Liver (tissue), 3 donors: ENCODE results near the gene ADCY2.

Experiments used
- EGR1 ChIP-seq, 2 donors: IDR thresholded peaks; 2 replicates each; pipeline ENCODE4 v1.6.1; 2016 to 2018; ENCODE audit warnings: antibody characterized with exemption in 2 of 2, low read depth in 2 of 2
- HNF4A ChIP-seq, 2 donors: conservative IDR thresholded peaks; 2 replicates each; pipeline ENCODE4 v1.6.1; 2016; ENCODE audit warnings: antibody characterized with exemption in 2 of 2, mild to moderate bottlenecking in 2 of 2
- JUND ChIP-seq, 2 donors: IDR thresholded peaks; 2 replicates each; pipeline ENCODE4 v1.6.1; 2016; ENCODE audit warnings: antibody characterized with exemption in 2 of 2
- SP1 ChIP-seq: IDR thresholded peaks from 2 replicates; pipeline ENCODE4 v1.6.1; 2018; ENCODE audit warnings: antibody characterized with exemption, mild to moderate bottlenecking
- TAF1 ChIP-seq: conservative IDR thresholded peaks from 2 replicates; pipeline ENCODE4 v1.6.1; 2016; ENCODE audit warnings: antibody characterized with exemption, mild to moderate bottlenecking
- YY1 ChIP-seq: IDR thresholded peaks from 2 replicates; pipeline ENCODE4 v1.6.1; 2016; ENCODE audit warnings: antibody characterized with exemption, mild to moderate bottlenecking
- TF ChIP-seq, protein P1 (sequence below): fragments of 150-350 bp; IDR thresholded peaks from 2 replicates; pipeline ENCODE4 v1.5.1; 2017; ENCODE audit warnings: improper control_type of control experiment, low read depth, low read length; ENCODE audit not compliant: missing input control
- TF ChIP-seq, protein P2 (sequence below): IDR thresholded peaks from 2 replicates; pipeline ENCODE4 v1.6.1; 2016; ENCODE audit warnings: antibody characterized with exemption
- donor health status: healthy.
- donor health status: healthy.

DNA sequence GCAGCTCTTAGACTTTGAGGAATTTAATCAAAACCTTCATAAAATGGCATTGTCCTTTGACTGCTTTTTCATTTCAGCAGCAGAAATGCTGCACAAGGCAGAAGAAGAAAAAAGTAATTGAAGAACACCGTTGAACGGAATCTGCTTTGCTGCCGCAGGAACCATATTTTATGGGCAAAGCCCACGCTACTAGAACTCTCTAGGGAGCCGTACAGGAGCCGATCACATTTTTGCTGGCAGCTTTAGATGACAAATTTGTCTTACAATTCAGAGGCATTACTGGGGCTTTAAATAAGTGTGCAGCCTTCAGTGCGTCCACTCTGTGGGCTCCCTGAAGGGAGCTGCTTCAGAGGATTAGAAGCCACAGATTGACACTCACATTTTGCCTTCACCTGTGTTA lies 449.6 kb downstream of the ADCY2 start:
- TF ChIP-seq TAF1 (no peak), JUND (IDR thresholded peaks at IDR 0.05) (no peak), HNF4A (conservative IDR thresholded peaks at IDR 0.05) (no peak), YY1 (no peak), SP1 (no peak), EGR1 (IDR thresholded peaks at IDR 0.05; ENCODE audit: low read depth in 2 of 2) (no peak)
- TF ChIP-seq, protein P1, sequence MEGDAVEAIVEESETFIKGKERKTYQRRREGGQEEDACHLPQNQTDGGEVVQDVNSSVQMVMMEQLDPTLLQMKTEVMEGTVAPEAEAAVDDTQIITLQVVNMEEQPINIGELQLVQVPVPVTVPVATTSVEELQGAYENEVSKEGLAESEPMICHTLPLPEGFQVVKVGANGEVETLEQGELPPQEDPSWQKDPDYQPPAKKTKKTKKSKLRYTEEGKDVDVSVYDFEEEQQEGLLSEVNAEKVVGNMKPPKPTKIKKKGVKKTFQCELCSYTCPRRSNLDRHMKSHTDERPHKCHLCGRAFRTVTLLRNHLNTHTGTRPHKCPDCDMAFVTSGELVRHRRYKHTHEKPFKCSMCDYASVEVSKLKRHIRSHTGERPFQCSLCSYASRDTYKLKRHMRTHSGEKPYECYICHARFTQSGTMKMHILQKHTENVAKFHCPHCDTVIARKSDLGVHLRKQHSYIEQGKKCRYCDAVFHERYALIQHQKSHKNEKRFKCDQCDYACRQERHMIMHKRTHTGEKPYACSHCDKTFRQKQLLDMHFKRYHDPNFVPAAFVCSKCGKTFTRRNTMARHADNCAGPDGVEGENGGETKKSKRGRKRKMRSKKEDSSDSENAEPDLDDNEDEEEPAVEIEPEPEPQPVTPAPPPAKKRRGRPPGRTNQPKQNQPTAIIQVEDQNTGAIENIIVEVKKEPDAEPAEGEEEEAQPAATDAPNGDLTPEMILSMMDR, result no peak
- TF ChIP-seq, protein P2, sequence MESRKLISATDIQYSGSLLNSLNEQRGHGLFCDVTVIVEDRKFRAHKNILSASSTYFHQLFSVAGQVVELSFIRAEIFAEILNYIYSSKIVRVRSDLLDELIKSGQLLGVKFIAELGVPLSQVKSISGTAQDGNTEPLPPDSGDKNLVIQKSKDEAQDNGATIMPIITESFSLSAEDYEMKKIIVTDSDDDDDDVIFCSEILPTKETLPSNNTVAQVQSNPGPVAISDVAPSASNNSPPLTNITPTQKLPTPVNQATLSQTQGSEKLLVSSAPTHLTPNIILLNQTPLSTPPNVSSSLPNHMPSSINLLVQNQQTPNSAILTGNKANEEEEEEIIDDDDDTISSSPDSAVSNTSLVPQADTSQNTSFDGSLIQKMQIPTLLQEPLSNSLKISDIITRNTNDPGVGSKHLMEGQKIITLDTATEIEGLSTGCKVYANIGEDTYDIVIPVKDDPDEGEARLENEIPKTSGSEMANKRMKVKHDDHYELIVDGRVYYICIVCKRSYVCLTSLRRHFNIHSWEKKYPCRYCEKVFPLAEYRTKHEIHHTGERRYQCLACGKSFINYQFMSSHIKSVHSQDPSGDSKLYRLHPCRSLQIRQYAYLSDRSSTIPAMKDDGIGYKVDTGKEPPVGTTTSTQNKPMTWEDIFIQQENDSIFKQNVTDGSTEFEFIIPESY, result no peak
